ENCODE data around the gene PKD1L1. TPM values are rescaled to one million over a fixed set of nuclear protein-coding genes. Genes with fewer than 3 reads are reported as not detected.

Gene PKD1L1
- total RNA-seq, 1 donor from 2014 or later: 4.8 TPM

GRCh38 chr7:47867286-47867685 is 81.0 kb downstream of the PKD1L1 start:
- H3K27ac Mint-ChIP-seq (ENCODE audit: unreplicated experiment): no peak overlapping the region
- H3K4me1 Mint-ChIP-seq (ENCODE audit: unreplicated experiment): no peaks in the 10 kb centered on the region
- H3K9me3 Mint-ChIP-seq (ENCODE audit: unreplicated experiment): no peaks in the 10 kb centered on the region
- no peaks in the 10 kb centered on the region for H3K27me3 Mint-ChIP-seq (ENCODE audit: unreplicated experiment)
- no peak overlapping the region for H3K4me3 Mint-ChIP-seq (ENCODE audit: unreplicated experiment)
- no peak for TF ChIP-seq CTCF (IDR thresholded peaks at IDR 0.05; ENCODE audit: unreplicated experiment)
- no peak for DNase-seq (ENCODE audit: low spot score)
- H3K36me3 Mint-ChIP-seq (ENCODE audit: low read depth, unreplicated experiment): no peaks in the 10 kb centered on the region

DNA sequence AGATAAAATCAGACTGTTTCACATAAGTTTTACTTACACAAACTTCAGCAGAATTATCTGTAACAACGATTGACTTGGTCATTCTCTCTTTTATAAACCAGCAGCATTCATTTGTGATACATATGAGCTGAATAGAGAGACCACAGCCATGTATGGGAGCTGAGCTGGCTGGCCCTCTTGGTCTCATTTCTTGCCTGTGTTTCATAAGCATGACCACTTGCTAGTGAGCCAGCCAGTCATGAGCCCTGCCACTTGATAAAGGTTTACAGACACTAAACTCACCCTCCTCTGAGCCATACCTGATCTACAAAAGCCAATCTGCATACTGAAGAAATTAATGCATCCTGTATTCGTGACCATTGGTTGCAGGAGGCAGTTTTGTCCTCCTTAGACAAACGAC is 82.1 kb downstream of the PKD1L1 start:
- no peaks in the 10 kb centered on the region for H3K9me3 Mint-ChIP-seq (ENCODE audit: unreplicated experiment)
- DNase-seq (ENCODE audit: low spot score): no peak

GRCh38 chr7:47852330-47853245 is 95.7 kb downstream of the PKD1L1 start:
- Mint-ChIP-seq H3K27me3 (ENCODE audit: unreplicated experiment) (no peaks in the 10 kb centered on the region), H3K9me3 (ENCODE audit: unreplicated experiment) (no peaks in the 10 kb centered on the region), H3K27ac (ENCODE audit: unreplicated experiment) (no peak overlapping the region), H3K4me1 (ENCODE audit: unreplicated experiment) (no peaks in the 10 kb centered on the region), H3K4me3 (ENCODE audit: unreplicated experiment) (no peak overlapping the region), H3K36me3 (ENCODE audit: low read depth, unreplicated experiment) (no peaks in the 10 kb centered on the region)
- peak; percentile 14 for DNase-seq (ENCODE audit: low spot score)
- no peak for TF ChIP-seq CTCF (IDR thresholded peaks at IDR 0.05; ENCODE audit: unreplicated experiment)

More for the DNA sequence above, 82.1 kb downstream of the PKD1L1 start:
- Mint-ChIP-seq H3K4me3 (ENCODE audit: unreplicated experiment) (no peak overlapping the region), H3K4me1 (ENCODE audit: unreplicated experiment) (no peaks in the 10 kb centered on the region), H3K27me3 (ENCODE audit: unreplicated experiment) (no peaks in the 10 kb centered on the region), H3K36me3 (ENCODE audit: low read depth, unreplicated experiment) (no peaks in the 10 kb centered on the region), H3K27ac (ENCODE audit: unreplicated experiment) (no peak overlapping the region)
- no peak for TF ChIP-seq CTCF (IDR thresholded peaks at IDR 0.05; ENCODE audit: unreplicated experiment)

GRCh38 chr7:47847207-47847606 is 101.1 kb downstream of the PKD1L1 start:
- H3K4me3 Mint-ChIP-seq (ENCODE audit: unreplicated experiment): no peak overlapping the region
- H3K36me3 Mint-ChIP-seq (ENCODE audit: low read depth, unreplicated experiment): no peaks in the 10 kb centered on the region
- H3K4me1 Mint-ChIP-seq (ENCODE audit: unreplicated experiment): no peaks in the 10 kb centered on the region
- no peak overlapping the region for H3K27ac Mint-ChIP-seq (ENCODE audit: unreplicated experiment)
- no peaks in the 10 kb centered on the region for H3K27me3 Mint-ChIP-seq (ENCODE audit: unreplicated experiment)
- DNase-seq (ENCODE audit: low spot score): no peak
- H3K9me3 Mint-ChIP-seq (ENCODE audit: unreplicated experiment): no peaks in the 10 kb centered on the region
- no peak for TF ChIP-seq CTCF (IDR thresholded peaks at IDR 0.05; ENCODE audit: unreplicated experiment)

DNA sequence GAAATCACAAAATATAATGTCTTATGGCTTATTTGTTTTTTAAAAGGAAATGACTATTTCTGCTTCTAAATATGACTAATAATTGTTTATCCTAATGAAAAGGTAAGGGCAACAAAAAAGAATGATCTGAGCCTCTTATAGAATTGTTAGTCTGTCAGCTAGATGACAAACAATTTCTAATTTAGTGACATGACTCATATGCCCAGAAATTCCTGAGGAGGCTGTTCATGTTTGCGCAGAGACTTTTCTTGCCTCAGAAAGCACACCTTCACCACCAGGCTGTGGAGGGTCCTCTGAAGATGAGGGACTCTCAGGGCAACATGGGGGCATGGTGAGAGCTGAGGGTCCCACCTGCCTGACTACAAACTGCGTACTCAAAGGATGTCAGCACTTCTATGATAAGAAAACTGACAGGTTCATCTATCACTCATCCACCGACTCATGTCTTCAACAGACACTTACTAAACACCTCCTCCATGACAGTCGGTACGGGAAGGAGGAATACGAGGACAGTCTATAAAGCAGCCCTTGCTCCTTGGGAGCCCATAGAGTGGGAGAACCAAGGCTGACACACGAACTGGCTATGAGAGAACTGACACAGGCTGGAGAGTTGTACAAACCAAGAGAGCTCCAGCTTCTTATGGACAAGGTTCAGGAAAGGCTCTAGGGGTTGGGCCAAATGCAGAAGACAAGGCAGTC is 102.0 kb downstream of the PKD1L1 start:
- DNase-seq (ENCODE audit: low spot score): no peak
- no peaks in the 10 kb centered on the region for H3K27me3 Mint-ChIP-seq (ENCODE audit: unreplicated experiment)
- TF ChIP-seq CTCF (IDR thresholded peaks at IDR 0.05; ENCODE audit: unreplicated experiment): no peak
- no peaks in the 10 kb centered on the region for H3K36me3 Mint-ChIP-seq (ENCODE audit: low read depth, unreplicated experiment)
- no peaks in the 10 kb centered on the region for H3K9me3 Mint-ChIP-seq (ENCODE audit: unreplicated experiment)
- H3K27ac Mint-ChIP-seq (ENCODE audit: unreplicated experiment): no peak overlapping the region
- no peak overlapping the region for H3K4me3 Mint-ChIP-seq (ENCODE audit: unreplicated experiment)
- no peaks in the 10 kb centered on the region for H3K4me1 Mint-ChIP-seq (ENCODE audit: unreplicated experiment)
